HG03354 (cell line): Measurements from ENCODE around the gene GARIN6.
"Not testable (repeated sequence)": the region's sequence is repeated elsewhere in the genome, so short reads cannot be mapped to it uniquely, and the experiment has no call there.

Source experiments
- ATAC-seq: cut with Tn5 transposase; IDR thresholded peaks from one replicate; pipeline ENCODE4 v1.9.1; 2021; ENCODE audit warnings: mild to moderate bottlenecking; ENCODE audit not compliant: unreplicated experiment, poor library complexity, severe bottlenecking

The GARIN6 gene

DNA sequence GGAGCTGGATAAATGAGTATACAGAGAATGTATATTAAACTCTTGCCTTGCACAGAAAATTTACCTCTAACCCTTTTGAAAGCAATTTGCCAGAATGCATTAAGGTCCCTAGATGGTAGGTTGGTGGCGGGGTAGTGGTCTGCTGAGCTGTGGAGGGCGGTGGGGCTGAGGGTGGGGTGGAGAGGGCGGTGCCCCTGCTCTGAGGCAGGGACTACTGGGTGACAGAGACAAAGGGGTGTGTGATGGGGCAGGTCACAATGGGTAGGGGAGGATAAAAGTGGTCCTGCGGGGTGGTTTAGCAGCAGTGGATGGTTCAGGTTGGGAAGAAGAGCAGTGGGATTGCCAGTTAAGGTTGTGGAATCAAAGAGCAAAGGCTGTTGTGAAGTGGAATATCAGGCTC, at the start of gene GARIN6:
Gene GARIN6 (plus strand): TSS at position 301 of the 400 bp plus-strand sequence. CDS start 422 bp downstream, outside the sequence.
- no peak for ATAC-seq

DNA sequence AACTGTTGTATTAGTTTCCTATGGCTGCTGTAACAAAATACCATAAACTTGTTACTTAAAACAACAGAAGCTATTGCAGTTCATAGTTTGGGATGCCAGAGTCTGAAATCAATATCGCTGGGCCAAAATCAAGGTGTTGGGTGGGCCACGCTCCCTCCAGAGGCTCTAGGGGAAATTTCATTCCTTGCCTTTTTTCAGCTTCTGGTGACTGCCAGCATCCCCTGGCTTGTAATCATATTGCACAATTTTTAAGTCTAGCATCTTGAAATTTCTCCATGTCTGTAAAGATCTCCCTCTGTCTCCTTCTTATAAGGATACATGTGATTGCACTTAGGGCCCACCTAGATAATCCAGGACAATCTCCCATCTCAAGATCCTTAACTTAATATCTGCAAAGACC, 48.8 kb upstream of the GARIN6 start:
- no peak for ATAC-seq

DNA sequence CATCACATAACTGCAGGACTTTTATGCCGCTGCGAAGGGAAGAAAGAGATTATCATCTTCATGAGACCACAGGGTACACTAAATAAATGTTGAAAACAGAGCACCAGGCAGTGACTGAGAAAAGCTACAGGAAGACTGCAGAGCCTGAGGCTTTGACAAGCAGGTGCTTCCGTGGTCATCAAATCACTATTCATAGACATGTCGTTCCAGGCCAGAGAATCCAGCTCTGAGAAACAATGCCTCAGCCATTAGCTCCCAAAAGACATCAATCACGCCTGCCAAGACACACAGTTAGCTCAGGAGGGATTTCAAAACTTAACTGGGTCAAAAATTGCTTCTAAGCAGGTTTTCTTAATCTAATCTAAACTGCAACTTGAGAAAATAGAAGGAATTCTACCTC, 47.2 kb upstream of the GARIN6 start:
- peak; percentile 98 for ATAC-seq

DNA sequence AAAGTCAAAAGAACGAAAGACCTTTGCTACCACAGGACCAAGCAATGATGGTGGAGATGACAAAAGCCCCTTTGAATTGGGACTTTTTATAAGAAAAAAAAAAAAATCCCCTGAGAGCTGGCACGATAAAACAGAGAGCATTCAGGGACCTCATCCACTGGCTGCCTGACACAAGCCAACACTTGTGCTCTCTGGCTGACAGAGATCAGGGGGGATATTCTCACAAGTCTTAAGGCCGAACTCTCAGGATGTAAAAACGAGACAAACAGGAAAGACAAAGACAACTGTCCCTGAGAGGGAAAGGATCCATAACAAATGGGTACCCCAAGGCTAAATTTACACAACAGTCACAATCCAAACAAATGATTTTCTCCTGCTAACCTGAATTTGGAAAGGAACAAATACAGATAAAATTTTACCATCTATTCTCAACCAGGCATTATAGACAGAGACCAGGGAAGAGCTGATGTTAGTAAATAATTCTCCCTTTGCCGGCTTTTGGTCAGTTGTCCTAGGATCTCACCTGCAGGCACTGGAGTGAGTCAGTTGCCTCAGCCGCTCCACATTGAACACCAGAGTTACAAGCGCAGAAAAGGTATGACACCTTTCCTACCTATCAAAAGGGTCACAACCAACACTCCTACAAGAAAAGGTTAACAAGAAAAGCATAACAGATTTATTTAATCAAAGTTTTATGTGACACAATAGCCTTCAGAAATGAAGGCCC, 37.9 kb upstream of the GARIN6 start:
- ATAC-seq: no peak

DNA sequence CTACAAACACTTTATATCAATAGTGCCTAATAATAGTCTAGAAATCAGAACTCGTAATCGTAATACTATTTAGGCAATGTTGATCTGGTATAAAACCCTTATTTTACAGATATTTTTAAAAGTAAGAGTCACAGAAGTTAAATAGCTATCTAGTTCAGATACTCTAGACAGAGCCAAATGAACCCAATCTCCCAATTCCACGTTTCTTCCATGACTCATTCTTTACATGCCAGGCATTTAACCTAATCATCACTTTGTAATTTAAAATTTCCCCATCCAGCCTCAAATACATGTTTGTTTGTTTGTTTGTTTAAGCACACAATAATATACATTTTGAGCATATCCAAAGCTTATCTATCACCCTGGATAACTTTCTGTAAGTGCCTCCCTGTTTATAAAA, 36.4 kb upstream of the GARIN6 start:
- no peak for ATAC-seq

DNA sequence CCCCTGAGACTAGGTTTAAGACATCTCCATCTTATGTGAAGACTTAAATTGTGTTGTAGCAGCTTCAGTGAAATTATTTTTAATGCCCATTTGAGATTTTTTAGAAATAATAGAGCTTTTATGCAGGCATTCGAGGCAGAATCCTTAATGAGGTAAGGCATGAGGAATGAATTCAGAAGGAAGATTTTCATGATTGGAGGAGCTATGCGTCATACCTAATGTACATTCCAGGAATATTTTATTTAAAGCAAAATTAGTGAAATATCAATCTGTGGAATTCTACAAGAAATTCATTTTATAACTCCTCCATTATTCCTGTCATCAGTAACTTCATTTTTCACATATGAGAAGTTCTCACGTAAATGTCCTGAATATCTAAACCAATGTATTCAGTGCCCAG, 36.0 kb upstream of the GARIN6 start:
- ATAC-seq: no peak

DNA sequence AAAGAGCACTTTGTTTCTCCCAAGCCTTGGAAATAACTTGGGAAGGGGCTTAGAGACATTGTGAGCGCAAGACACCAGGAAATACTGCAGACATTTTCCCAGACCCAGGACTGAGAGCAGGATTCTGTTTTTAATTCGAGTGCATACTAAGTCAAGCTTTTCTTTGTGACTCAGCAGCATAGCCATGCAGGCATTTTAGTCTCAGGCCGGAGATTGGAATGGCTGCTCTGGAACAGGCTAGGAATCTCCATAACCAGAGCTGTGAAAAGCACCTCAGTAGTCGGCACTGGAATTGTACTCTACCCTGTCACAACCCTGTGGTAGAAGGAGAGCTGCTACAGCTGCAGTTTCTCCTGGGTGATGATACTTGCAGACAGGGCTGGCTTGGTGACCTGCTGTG, 28.9 kb upstream of the GARIN6 start:
- no peak for ATAC-seq

DNA sequence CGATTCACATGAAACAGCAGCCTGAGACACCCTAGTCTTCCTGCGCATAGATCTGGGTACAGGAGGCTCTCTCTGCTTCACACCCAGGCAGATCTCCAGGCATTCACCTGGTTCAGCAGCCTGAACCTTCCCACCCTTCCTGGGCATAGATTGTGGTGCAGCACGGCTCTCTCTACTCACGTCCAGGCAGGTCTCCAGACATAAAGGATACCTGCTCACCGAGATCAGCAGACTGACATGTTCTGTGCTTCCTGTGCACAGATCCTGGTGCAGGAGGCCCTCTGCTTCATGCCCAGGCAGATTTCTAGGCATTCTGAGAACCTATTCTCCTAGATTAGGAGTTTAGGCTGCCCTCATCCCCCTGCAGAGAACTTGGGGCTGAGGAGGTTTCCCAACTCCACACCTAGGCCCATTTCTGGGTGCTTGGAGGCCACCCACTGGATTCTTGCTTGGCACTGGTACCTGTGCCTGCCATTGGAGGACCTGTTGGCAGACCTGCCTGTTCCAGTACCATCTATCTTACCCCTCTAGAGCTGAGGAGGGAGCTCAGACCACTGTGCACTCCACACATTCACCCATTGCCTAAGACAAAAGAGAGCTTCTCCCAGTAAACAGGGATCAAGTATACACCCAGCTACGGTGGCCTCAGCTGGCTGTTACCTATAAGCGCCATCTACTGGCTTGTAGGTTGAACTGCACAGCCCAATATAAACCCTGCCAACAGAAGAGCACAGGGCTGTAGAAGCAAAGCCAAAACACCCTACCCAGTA, 28.0 kb upstream of the GARIN6 start:
- ATAC-seq: peak; percentile 91

DNA sequence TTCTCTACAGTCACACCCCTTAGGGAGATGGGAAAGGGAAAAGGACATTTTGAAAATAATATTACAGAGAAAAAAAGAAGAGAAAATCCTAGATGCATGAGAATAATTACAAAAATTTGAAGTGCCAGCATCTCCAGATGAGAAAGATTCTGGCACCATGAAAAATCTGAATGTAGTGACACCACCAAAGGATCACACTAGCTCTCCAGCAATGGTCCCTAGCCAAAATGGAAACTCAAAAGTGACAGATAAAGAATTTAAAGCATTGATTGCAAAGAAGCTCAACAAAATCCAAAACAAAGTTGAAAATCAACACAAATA, 27.4 kb upstream of the GARIN6 start:
- ATAC-seq: no peak

DNA sequence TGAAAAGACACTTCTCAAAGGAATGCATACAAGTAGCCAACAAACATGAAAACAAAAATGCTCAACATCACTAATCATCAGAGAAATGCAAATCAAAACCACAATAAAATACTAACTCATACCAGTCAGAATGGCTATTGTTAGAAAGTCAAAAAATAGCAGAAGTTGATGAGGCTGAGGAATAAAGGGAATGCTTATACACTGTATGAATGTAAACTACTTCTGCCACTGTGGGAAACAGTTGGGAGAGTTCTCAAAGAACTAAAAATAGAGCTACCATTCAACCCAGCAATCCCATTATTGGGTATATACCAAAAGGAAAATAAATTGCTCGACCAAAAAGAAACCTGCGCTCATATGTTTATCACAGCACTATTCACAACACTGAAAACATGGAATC, 23.0 kb upstream of the GARIN6 start:
- not testable (repeated sequence) for ATAC-seq

DNA sequence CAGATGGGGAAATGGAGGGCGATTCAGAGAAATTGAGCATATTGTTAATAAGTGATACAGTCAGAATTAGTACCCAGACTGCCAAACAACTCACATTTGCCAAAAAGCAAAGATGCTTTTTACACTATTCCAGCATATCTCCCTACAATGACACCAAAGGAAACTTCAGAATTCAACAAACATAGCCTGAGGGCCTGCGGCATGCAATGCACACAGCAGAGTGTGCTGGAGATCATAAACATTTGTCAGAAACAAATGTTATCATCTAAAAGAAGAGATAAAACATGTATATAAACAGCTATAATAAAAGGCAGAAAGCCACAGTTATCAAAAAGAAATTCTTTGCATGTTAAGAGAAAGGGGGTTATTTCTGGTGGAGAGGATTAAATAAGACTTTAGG, 20.1 kb upstream of the GARIN6 start:
- ATAC-seq: no peak

DNA sequence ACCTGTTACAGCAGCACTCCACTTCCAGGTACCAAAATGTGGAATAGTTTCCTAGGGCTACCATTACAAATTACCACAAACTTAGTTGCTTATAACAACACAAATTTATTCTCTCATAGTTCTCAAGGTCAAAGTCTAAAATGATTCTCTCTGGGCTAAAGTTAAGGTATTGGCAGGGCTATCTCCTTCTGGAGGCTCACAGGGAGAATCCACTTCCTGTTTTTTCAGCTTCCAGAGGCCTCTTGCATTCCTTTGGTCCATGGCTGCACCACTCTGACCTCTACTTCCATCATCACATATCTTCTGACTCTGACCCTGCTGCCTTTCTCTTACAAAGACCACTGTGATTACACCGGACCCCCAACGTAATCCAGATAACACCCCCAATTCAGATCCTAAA, 2.9 kb upstream of the GARIN6 start:
- ATAC-seq: no peak

DNA sequence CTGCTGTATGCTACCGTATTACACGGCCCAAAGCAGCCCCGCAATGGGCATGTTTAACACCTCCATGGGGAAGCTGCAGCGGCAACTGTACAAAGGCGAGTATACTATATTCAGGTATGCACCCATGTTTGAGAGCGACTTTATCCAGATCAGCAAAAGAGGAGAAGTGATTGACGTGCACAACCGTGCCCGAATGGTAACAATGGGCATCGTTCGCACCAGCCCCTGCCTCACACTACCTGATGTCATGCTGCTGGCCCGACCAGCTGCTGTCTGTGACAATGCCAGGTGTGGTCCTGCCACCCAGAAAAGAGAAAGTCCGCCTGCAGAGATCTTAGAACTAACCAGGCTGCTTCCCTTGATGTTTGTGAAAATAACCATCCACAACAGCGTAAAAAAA, 630 bp downstream of the GARIN6 start:
- ATAC-seq: no peak

DNA sequence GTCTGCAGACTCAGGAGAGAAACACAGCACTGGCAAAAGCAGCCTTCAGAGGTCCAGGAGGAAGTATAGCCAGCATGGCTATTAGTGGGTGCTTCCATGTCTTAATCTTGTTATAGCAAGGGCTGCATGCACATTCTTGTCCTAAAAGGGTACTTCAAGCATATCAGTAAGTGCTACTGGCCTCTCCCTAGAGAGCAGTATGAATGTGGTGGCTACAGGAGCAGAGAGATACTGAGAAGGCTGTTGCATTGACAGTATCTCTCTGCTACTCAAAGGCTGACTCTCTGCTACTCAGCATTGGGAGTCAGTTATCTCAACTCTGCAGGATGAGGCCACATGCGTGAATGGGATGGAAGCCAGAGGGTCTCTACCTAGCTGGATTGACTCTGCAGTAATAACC, 2.0 kb downstream of the GARIN6 start:
- ATAC-seq: no peak

DNA sequence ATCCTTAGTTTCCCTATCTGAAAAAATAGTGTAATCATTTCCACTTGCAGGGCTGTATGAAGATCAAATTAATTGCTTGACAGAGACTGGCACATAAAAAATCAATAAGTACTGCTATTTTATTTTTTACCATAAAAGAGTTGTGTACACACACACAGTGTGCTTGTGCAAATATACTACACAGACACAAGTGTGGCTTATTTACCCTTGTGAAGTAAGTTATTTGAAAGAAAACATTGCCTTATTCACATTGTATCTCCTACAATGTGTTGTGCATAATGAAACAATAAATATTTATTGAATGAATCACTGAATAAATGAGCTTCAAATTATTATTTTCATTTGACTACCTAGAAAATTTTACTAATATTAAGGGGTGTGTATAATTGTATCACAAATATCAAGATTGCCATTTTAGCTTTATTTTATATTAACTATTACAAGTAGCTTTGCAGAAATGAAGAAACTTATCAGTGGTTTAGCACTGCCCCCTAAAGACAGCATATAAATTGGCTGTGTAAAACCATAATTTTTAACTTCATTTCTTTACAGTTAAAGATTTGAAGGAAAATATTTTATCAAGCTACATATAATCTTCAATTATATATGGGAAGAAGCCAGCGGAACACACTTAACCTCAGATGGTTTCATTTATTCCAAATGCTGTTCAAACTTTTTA, 11.3 kb downstream of the GARIN6 start:
- no peak for ATAC-seq

DNA sequence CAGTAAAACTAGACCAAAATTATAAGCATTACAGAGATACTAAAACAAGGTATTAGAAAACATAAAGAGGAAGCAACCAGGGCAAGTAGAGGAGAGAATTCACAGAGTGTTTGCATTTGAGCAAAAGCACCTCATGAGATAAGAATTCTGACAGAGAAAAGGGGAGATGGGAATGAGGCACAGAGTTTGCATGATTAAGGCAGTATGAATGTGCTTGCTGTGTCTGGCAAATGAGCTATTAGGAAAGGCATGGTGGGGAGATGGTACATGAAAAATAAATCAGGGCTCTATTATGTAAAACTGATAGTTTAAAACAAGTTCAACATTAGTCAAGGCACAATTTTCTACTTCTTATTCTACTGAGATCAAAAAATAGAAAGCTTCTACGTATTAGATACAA, 23.1 kb downstream of the GARIN6 start:
- ATAC-seq: no peak

DNA sequence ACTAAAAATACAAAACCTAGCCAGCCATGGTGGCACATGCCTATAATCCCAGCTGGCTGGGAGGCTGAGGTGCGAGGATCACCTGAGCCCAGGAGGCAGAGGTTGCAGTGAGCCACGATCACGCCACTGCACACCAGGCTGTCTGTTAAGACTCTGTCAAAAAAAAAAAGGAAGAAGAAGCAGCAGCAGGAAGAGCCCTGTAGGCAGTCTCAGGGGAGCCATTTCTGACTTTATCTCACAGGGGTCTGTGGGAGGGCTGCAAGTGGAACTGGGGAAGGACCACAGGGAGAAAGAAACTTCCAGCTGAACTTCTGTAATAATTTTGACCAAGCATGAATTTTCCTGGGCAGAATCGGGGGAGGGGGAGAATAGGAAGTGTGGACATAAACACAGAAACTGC, 32.7 kb downstream of the GARIN6 start:
- ATAC-seq: no peak

DNA sequence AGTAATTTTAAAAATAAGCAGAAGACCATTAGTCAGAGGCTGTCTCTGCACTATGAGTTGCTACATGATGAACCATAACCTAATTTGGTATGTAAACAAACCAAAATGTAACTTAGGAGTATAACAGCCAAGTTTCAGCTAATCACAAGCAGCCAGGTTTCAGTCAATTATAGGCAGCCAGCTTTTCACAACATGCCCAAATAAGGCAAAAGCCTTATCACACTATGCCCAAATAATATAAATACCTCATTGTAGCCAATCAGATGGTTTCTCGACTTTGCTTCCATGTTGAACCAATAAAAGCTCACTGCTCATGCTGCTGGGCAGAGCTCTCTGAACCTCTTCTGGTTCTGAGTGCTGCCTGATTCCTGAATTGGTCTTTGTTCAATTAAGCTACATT, 38.6 kb downstream of the GARIN6 start:
- no peak for ATAC-seq

DNA sequence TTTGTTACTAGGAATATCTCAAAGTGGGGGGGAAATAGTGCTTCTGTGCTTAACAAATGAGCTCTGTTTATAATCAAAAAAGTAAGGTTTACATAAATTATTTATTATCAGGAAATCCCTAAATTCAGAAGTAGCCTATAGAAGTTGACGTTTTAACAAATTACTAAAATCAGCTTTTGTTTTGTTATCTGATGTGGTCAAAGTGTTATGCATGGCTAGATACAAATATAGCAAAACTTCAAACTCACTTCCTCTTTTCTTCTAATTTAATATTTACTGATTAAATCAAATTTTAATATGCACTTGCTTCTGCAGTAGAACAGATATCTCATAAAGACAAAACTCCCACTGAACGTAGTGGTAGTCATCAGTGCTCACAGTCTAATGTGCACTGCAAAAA, 47.5 kb downstream of the GARIN6 start:
- peak; percentile 65 for ATAC-seq
